HepG2 (cell line): ENCODE results near the gene NCS1. TPM values are rescaled to one million over a fixed set of nuclear protein-coding genes. Genes with fewer than 3 reads are reported as not detected.
A peak's percentile ranks its signal among the peaks of the same experiment; 100 is the strongest.

Experiments
- ATAC-seq: fragments of 200-7000 bp; cut with Tn5 transposase; 3 replicates; pipeline ENCODE4 v1.9.1; 2020; ENCODE audit warnings: mild to moderate bottlenecking, moderate library complexity
- BruUV-seq: library from RNA; stranded (reverse); fragments of 400-500 nt; replicated peaks from 2 replicates; lab custom pipeline; 2021; lab: Mats Ljungman, UMichigan
- CTCF ChIA-PET: fragments of 300-600 bp; formaldehyde crosslinking; extraction: SDS; loops from one replicate; lab custom pipeline; 2021; ENCODE audit warnings: low total read pairs, inconsistent platforms, low intra/inter-chr PET ratio; lab: Yijun Ruan, JAX
- POLR2A ChIA-PET: fragments of 350-600 bp; sonication (Branson Sonifier 250); formaldehyde crosslinking; loops from one replicate; lab custom pipeline; 2020; ENCODE audit warnings: antibody characterized with exemption, inconsistent platforms; lab: Yijun Ruan, JAX
- DNase-seq: peaks from one replicate; pipeline ENCODE4 v3.0.0-alpha.2; 2015; ENCODE audit warnings: low spot score
- FAIRE-seq: peaks from 3 replicates; lab custom pipeline; 2011; peaks lifted over from hg19 to GRCh38; lab: Jason Lieb, UNC
- H2AFZ ChIP-seq: one replicate; pipeline ENCODE4 v1.6.1; 2011; ENCODE audit warnings: low read length, inconsistent platforms
- H3K27ac ChIP-seq: fragments of 300-600 bp; 3 replicates; pipeline ENCODE4 v1.8.0; 2011; ENCODE audit warnings: mixed run types, mild to moderate bottlenecking, mixed read lengths, low read length, inconsistent platforms; ENCODE audit not compliant: insufficient read depth; ENCODE audit errors: extremely low read length
- H3K27me3 ChIP-seq, 2 experiments: fragments of 200-600 bp in 1 of 2; 2 replicates in 1 of 2; 3 replicates in 1 of 2; pipeline versions ENCODE4 v1.6.0 to v1.8.0; 2011; ENCODE audit warnings: low read length in 2 of 2, mild to moderate bottlenecking in 2 of 2, moderate library complexity in 2 of 2, inconsistent platforms in 1 of 2; ENCODE audit not compliant: insufficient read depth in 2 of 2, control insufficient read depth in 1 of 2
- H3K36me3 ChIP-seq, 2 experiments: fragments of 200-600 bp in 1 of 2; replicated peaks in 1 of 2; 2 replicates in 1 of 2; 3 replicates in 1 of 2; pipeline versions ENCODE4 v1.5.1 to v1.8.0; 2011; ENCODE audit warnings: low read length in 2 of 2, inconsistent platforms in 1 of 2; ENCODE audit not compliant: insufficient read depth in 2 of 2, control insufficient read depth in 1 of 2
- H3K4me1 ChIP-seq: 2 replicates; pipeline ENCODE4 v1.5.1; 2012; ENCODE audit warnings: low read length, inconsistent platforms; ENCODE audit not compliant: insufficient read depth
- H3K4me2 ChIP-seq: 2 replicates; pipeline ENCODE4 v1.6.0; 2011; ENCODE audit warnings: low read depth, low read length, inconsistent platforms
- H3K4me3 ChIP-seq, 3 experiments: fragments of 200-600 bp in 1 of 3; sonication (generic), shearing (Covaris generic) in 1 of 3; replicated peaks in 1 of 3; 2 replicates each; pipeline ENCODE4 v1.5.1; 2011 to 2016; ENCODE audit warnings: low read length in 3 of 3, inconsistent platforms in 2 of 3, low read depth in 2 of 3, mild to moderate bottlenecking in 2 of 3, control low read depth in 1 of 3, mixed read lengths in 1 of 3; ENCODE audit not compliant: insufficient read depth in 1 of 3
- H3K79me2 ChIP-seq: one replicate; pipeline ENCODE4 v1.6.1; 2011; ENCODE audit warnings: low read length, inconsistent platforms; ENCODE audit not compliant: insufficient read depth
- H3K9ac ChIP-seq: 2 replicates; pipeline ENCODE4 v1.6.0; 2011; ENCODE audit warnings: mild to moderate bottlenecking, low read depth, low read length, inconsistent platforms; ENCODE audit not compliant: insufficient read depth
- H3K9me3 ChIP-seq: 2 replicates; pipeline ENCODE4 v1.5.1; 2012; ENCODE audit warnings: mild to moderate bottlenecking, low read length
- H4K20me1 ChIP-seq: 2 replicates; pipeline ENCODE4 v1.6.0; 2011; ENCODE audit warnings: inconsistent platforms, mild to moderate bottlenecking, low read length, moderate library complexity; ENCODE audit not compliant: insufficient read depth
- FOXA1 ChIP-seq, 2 experiments: fragments of 450-650 bp in 1 of 2; sonication (generic) in 1 of 2; formaldehyde crosslinking in 1 of 2; IDR thresholded peaks; 2 replicates each; pipeline versions ENCODE4 v1.4.0 to v1.6.1; 2016 to 2020; ENCODE audit warnings: missing genetic modification reagents in 1 of 2
- HOXA3 ChIP-seq: sonication (generic); formaldehyde crosslinking; IDR thresholded peaks from 2 replicates; pipeline ENCODE4 v1.5.0; 2020; ENCODE audit warnings: missing genetic modification reagents
- JUND ChIP-seq: sonication (generic); formaldehyde crosslinking; IDR thresholded peaks from 2 replicates; pipeline ENCODE4 v1.8.0; 2022; ENCODE audit warnings: mild to moderate bottlenecking, missing genetic modification reagents
- NR2C2 ChIP-seq: sonication (generic); formaldehyde crosslinking; IDR thresholded peaks from 2 replicates; pipeline ENCODE4 v1.4.0; 2020; ENCODE audit warnings: missing genetic modification reagents, mild to moderate bottlenecking, moderate library complexity, borderline replicate concordance
- SKI ChIP-seq: fragments of 450-650 bp; IDR thresholded peaks from one replicate; pipeline ENCODE4 v1.6.1; 2018; ENCODE audit warnings: mild to moderate bottlenecking; ENCODE audit not compliant: partially characterized antibody
- SP2 ChIP-seq: sonication (generic); formaldehyde crosslinking; IDR thresholded peaks from 2 replicates; pipeline ENCODE4 v1.5.1; 2020; ENCODE audit warnings: mild to moderate bottlenecking, missing genetic modification reagents
- STAT5B ChIP-seq: sonication (generic); formaldehyde crosslinking; IDR thresholded peaks from 2 replicates; pipeline ENCODE4 v1.4.0; 2020; ENCODE audit warnings: missing genetic modification reagents
- ZNF564 ChIP-seq: sonication (generic); formaldehyde crosslinking; IDR thresholded peaks from 2 replicates; pipeline ENCODE4 v1.8.1; 2023; ENCODE audit warnings: mild to moderate bottlenecking, missing genetic modification reagents
- ZNF672 ChIP-seq: sonication (generic); formaldehyde crosslinking; IDR thresholded peaks from 2 replicates; pipeline ENCODE4 v1.8.1; 2022; ENCODE audit warnings: missing genetic modification reagents
- WGBS: methylation state at CpG from one replicate; pipeline ENCODE4 v1.1.6; 2017; ENCODE audit warnings: low lambda C conversion rate; 5-methylcytosine and 5-hydroxymethylcytosine counted together
- in situ Hi-C: cut with HindIII; loops from 2 replicates; pipeline ENCODE4 v1.10.0; 2017; ENCODE audit warnings: low pct_unique_long_range_greater_than_20kb; ENCODE audit not compliant: extremely low pct_ligation_motif_present
- intact Hi-C: fragments of 100-400 bp; cut with micrococcal nuclease; formaldehyde crosslinking; loops from one replicate; pipeline ENCODE4 v1.10.0; 2022; ENCODE audit not compliant: unreplicated experiment
- polyA plus RNA-seq, 8 experiments: library from polyadenylated mRNA; depleted of rRNA in 3 of 8; stranded (reverse) in 7 of 8; unstranded in 1 of 8; fragments of >200 nt; fragmentation: Illumina TruSeq in 4 of 8; extraction: Trizol in 4 of 8; gene quantifications; 2 replicates each; pipeline versions ENCODE4 v1.2.1 to v1.2.3, GENCODE V29; 2011 to 2016; ENCODE audit warnings: low read depth in 4 of 8, missing spikeins in 1 of 8, mixed read lengths in 1 of 8; ENCODE audit not compliant: insufficient read depth in 1 of 8
- total RNA-seq, 5 experiments: library from RNA; depleted of rRNA; stranded (reverse); fragments of >200 nt; fragmentation: Illumina TruSeq; extraction: Trizol; gene quantifications; 2 replicates each; pipeline ENCODE4 v1.2.3, GENCODE V29; 2016; ENCODE audit warnings: low read depth in 1 of 5
- TF ChIP-seq, protein P1 (sequence below): sonication (generic); formaldehyde crosslinking; IDR thresholded peaks from 2 replicates; pipeline ENCODE4 v1.9.0; 2022; ENCODE audit warnings: low read depth, missing genetic modification reagents
- TF ChIP-seq, protein P2 (sequence below): sonication (generic); formaldehyde crosslinking; IDR thresholded peaks from 2 replicates; pipeline ENCODE4 v1.4.0; 2020; ENCODE audit warnings: missing genetic modification reagents
- TF ChIP-seq, protein P3 (sequence below): sonication (generic); formaldehyde crosslinking; IDR thresholded peaks from 2 replicates; pipeline ENCODE4 v1.4.0; 2020; ENCODE audit warnings: missing genetic modification reagents, borderline replicate concordance

Gene NCS1
- total and polyA plus RNA-seq, 2 of the 13 experiments (the other 11 are each of a cell fraction or from before 2014, with no cell fraction given), result 4.7 to 6.1 TPM

DNA sequence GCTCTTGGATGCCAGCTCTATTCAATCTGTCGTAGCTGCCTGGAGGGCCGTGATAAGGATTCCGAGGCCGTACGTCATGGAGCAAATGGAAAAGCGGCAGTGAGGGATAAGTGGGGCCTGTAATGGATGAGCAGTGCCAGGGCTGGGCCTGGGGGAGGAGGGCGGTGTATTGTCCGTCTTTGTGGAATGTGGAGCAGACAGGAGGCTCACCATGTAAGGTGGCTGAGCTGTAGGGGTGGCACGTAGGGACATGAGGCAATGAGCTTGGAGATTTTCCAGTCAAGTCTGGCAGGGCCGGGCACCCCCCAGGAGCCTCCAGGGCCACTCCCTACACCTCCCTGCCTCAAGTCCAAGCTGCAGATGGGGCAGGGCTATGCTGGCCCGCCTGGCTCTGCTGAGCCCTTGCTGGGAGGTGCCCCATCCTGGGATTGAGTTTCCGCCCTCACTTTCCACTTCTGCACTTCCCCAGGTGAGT lies 29.2 kb downstream of the NCS1 start:
- intact Hi-C loops, result no loop called here
- Histone ChIP-seq H3K4me1 (peaks cover 26% of the 10 kb centered on the region), H3K9me3 (no peaks in the 10 kb centered on the region), H3K36me3 (no peaks in the 10 kb centered on the region), H2AFZ (no peak overlapping the region), H3K27me3 (no peaks in the 10 kb centered on the region), H3K4me3 (no peak overlapping the region), H3K79me2 (no peaks in the 10 kb centered on the region), H3K4me2 (no peak overlapping the region), H4K20me1 (no peaks in the 10 kb centered on the region), H3K27ac (no peak overlapping the region), H3K9ac (no peak overlapping the region)
- POLR2A ChIA-PET, result no interaction called here
- DNase-seq (no peak), FAIRE-seq (no peak), ATAC-seq (no peak; the same call in 2 of the 3 replicates)
- no TSS peak for BruUV-seq
- CTCF ChIA-PET, result no interaction called here
- no peak for TF ChIP-seq JUND (CRISPR knock-in tag)
- TF ChIP-seq STAT5B (CRISPR knock-in tag), result no peak
- in situ Hi-C loops, result no loop called here
- 90% methylated on average over 10 of the region's 12 CpGs for WGBS

DNA sequence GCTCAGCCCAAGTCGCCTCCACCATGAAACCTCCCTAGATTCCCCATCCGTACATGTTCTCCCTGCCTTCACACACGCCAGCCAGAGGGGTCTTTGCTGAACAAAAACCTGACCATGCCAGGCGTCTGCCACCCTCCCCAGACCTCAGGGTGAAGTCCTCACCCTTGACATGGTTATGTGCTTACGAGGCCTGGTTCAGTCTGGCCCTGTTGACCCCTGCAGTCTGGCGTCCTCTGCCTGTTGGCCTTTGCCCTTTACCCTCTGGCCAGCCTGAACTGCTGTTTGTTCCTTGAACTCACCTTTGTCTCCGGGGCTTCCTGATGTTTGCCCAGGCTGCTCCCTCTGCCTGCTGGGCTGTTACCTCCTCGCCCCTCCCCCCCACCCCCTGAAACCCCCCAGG lies 29.8 kb downstream of the NCS1 start:
- Histone ChIP-seq H3K27ac (no peak overlapping the region), H3K4me3 (no peak overlapping the region), H2AFZ (no peak overlapping the region), H3K79me2 (no peaks in the 10 kb centered on the region), H3K9ac (no peak overlapping the region), H3K4me2 (no peak overlapping the region), H4K20me1 (no peaks in the 10 kb centered on the region), H3K36me3 (no peaks in the 10 kb centered on the region), H3K9me3 (no peaks in the 10 kb centered on the region), H3K4me1 (peaks cover 26% of the 10 kb centered on the region), H3K27me3 (no peaks in the 10 kb centered on the region)
- POLR2A ChIA-PET, result no interaction called here
- in situ Hi-C loops (no loop called here), intact Hi-C loops (no loop called here)
- no TSS peak for BruUV-seq
- DNase-seq (peak; percentile 21), ATAC-seq (peak; percentile 60), FAIRE-seq (no peak)
- CTCF ChIA-PET, result no interaction called here
- 33% methylated on average over 8 of the region's 8 CpGs for WGBS
- no peak for TF ChIP-seq ZNF672
- TF ChIP-seq NR2C2 (CRISPR knock-in tag), result peak; percentile 94
- TF ChIP-seq ZNF564 (CRISPR knock-in tag), result no peak
- TF ChIP-seq SP2, result no peak
- TF ChIP-seq, protein P1, sequence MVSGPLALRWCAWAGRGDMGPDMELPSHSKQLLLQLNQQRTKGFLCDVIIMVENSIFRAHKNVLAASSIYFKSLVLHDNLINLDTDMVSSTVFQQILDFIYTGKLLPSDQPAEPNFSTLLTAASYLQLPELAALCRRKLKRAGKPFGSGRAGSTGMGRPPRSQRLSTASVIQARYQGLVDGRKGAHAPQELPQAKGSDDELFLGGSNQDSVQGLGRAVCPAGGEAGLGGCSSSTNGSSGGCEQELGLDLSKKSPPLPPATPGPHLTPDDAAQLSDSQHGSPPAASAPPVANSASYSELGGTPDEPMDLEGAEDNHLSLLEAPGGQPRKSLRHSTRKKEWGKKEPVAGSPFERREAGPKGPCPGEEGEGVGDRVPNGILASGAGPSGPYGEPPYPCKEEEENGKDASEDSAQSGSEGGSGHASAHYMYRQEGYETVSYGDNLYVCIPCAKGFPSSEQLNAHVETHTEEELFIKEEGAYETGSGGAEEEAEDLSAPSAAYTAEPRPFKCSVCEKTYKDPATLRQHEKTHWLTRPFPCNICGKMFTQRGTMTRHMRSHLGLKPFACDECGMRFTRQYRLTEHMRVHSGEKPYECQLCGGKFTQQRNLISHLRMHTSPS (CRISPR knock-in tag), result peak; percentile 80; the same call in 1 of the 2 replicates
- TF ChIP-seq, protein P2, sequence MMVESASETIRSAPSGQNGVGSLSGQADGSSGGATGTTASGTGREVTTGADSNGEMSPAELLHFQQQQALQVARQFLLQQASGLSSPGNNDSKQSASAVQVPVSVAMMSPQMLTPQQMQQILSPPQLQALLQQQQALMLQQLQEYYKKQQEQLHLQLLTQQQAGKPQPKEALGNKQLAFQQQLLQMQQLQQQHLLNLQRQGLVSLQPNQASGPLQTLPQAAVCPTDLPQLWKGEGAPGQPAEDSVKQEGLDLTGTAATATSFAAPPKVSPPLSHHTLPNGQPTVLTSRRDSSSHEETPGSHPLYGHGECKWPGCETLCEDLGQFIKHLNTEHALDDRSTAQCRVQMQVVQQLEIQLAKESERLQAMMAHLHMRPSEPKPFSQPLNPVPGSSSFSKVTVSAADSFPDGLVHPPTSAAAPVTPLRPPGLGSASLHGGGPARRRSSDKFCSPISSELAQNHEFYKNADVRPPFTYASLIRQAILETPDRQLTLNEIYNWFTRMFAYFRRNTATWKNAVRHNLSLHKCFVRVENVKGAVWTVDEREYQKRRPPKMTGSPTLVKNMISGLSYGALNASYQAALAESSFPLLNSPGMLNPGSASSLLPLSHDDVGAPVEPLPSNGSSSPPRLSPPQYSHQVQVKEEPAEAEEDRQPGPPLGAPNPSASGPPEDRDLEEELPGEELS (CRISPR knock-in tag), result 0 out of 2 replicates have a peak, but pooled peaks have one; percentile 30
- TF ChIP-seq FOXA1 (IDR thresholded peaks at IDR 0.05), result no peak
- TF ChIP-seq FOXA1 (CRISPR knock-in tag; IDR thresholded peaks at IDR 0.05), result peak; percentile 11; the same call in 1 of the 2 replicates
- TF ChIP-seq SKI, result peak; percentile 84
- TF ChIP-seq, protein P3, sequence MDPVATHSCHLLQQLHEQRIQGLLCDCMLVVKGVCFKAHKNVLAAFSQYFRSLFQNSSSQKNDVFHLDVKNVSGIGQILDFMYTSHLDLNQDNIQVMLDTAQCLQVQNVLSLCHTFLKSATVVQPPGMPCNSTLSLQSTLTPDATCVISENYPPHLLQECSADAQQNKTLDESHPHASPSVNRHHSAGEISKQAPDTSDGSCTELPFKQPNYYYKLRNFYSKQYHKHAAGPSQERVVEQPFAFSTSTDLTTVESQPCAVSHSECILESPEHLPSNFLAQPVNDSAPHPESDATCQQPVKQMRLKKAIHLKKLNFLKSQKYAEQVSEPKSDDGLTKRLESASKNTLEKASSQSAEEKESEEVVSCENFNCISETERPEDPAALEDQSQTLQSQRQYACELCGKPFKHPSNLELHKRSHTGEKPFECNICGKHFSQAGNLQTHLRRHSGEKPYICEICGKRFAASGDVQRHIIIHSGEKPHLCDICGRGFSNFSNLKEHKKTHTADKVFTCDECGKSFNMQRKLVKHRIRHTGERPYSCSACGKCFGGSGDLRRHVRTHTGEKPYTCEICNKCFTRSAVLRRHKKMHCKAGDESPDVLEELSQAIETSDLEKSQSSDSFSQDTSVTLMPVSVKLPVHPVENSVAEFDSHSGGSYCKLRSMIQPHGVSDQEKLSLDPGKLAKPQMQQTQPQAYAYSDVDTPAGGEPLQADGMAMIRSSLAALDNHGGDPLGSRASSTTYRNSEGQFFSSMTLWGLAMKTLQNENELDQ (CRISPR knock-in tag), result no peak
- TF ChIP-seq HOXA3 (CRISPR knock-in tag), result 0 out of 2 replicates have a peak, but pooled peaks have one; percentile 44
